Activated CD8-positive, alpha-beta T cell treated with anti-CD3 and anti-CD28 coated beads for 36 hours (primary cell): ENCODE measurements around the gene GPR162. TPM values are rescaled to one million over a fixed set of nuclear protein-coding genes. Genes with fewer than 3 reads are reported as not detected.

Experiments
- ATAC-seq: fragments of 200-7000 bp; cut with Tn5 transposase; one replicate; pipeline ENCODE4 v1.10.0; 2021; ENCODE audit warnings: mild to moderate bottlenecking, moderate library complexity
- CTCF ChIA-PET: fragments of 350-600 bp; sonication (Branson Sonifier 250); formaldehyde crosslinking; loops from one replicate; lab custom pipeline; 2021; ENCODE audit warnings: antibody characterized with exemption; lab: Charles Lee
- POLR2A ChIA-PET: fragments of 350-600 bp; sonication (Branson Sonifier 250); formaldehyde crosslinking; loops from one replicate; lab custom pipeline; 2021; ENCODE audit warnings: antibody characterized with exemption; lab: Charles Lee
- DNase-seq: peaks from one replicate; pipeline ENCODE4 v3.0.0-alpha.2; 2020
- H3K27ac Mint-ChIP-seq: one replicate; pipeline ENCODE4 v1.8.0; 2021; ENCODE audit warnings: mild to moderate bottlenecking, mixed read lengths
- H3K27me3 Mint-ChIP-seq: one replicate; pipeline ENCODE4 v1.8.0; 2021; ENCODE audit warnings: mixed read lengths
- H3K36me3 Mint-ChIP-seq: one replicate; pipeline ENCODE4 v1.8.0; 2021; ENCODE audit warnings: low read depth, mixed read lengths
- H3K4me1 Mint-ChIP-seq: one replicate; pipeline ENCODE4 v1.8.0; 2021; ENCODE audit warnings: low read depth, mixed read lengths
- H3K4me3 Mint-ChIP-seq: one replicate; pipeline ENCODE4 v1.8.0; 2021; ENCODE audit warnings: mild to moderate bottlenecking, moderate library complexity, mixed read lengths
- H3K9me3 Mint-ChIP-seq: one replicate; pipeline ENCODE4 v1.8.0; 2021; ENCODE audit warnings: mixed read lengths
- intact Hi-C: fragments of 100-400 bp; cut with micrococcal nuclease; formaldehyde crosslinking; loops from one replicate; pipeline ENCODE4 v1.10.0; 2022
- total RNA-seq, 2 experiments: library from RNA; stranded (reverse); gene quantifications; one replicate each; pipeline ENCODE4 v1.2.3, GENCODE V29; 2021
- TF ChIP-seq, protein P1 (sequence below): fragments of 200-600 bp; IDR thresholded peaks from one replicate; pipeline ENCODE4 v1.8.0; 2022; ENCODE audit warnings: antibody characterized with exemption, mild to moderate bottlenecking

The GPR162 gene
- total RNA-seq, 2 experiments from 2014 or later, result 2.0 to 2.1 TPM

DNA sequence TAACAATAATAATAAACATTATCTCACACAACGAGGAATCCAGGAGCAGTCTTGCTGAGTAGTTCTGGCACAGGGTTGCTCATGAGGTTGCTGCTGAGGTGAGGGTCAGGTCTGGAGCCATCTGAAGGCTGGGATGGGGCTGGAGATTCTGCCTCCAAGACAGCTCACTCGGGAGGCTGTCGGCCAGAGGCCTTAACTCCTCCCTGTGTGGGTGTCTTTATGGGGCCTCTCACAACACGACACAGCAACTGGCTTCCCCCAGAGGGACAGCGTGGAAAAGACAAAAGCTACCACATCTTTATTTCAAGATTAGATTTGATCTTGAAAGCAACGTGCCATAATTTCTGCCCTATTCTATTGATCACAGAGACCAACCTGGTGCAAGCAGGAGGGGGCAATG is 39.5 kb upstream of the GPR162 start:
- Mint-ChIP-seq H3K36me3 (peaks cover 20% of the 10 kb centered on the region), H3K4me1 (peaks cover 77% of the 10 kb centered on the region), H3K9me3 (no peaks in the 10 kb centered on the region), H3K4me3 (peak overlapping the region; percentile 62), H3K27ac (peak overlapping the region; percentile 12), H3K27me3 (no peaks in the 10 kb centered on the region)
- ChIA-PET CTCF (interaction anchor here (1.2 to 10.0 kb wide), 5 partner anchors 10 to 69 kb away, joined by 4 to 117 read pairs (median 14); partner anchors contain the start of genes CDCA3, COPS7A, MLF2 and PTMS), POLR2A (interaction anchor here (1.8 to 1.9 kb wide), 2 partner anchors 29 to 70 kb away, joined by 5 read pairs; partner anchors contain the start of genes MLF2 and USP5)
- TF ChIP-seq, protein P1, sequence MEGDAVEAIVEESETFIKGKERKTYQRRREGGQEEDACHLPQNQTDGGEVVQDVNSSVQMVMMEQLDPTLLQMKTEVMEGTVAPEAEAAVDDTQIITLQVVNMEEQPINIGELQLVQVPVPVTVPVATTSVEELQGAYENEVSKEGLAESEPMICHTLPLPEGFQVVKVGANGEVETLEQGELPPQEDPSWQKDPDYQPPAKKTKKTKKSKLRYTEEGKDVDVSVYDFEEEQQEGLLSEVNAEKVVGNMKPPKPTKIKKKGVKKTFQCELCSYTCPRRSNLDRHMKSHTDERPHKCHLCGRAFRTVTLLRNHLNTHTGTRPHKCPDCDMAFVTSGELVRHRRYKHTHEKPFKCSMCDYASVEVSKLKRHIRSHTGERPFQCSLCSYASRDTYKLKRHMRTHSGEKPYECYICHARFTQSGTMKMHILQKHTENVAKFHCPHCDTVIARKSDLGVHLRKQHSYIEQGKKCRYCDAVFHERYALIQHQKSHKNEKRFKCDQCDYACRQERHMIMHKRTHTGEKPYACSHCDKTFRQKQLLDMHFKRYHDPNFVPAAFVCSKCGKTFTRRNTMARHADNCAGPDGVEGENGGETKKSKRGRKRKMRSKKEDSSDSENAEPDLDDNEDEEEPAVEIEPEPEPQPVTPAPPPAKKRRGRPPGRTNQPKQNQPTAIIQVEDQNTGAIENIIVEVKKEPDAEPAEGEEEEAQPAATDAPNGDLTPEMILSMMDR, result no peak
- DNase-seq (no peak), ATAC-seq (no peak)
- intact Hi-C loops, result loop anchor here (5.0 kb wide), 1 partner anchor 45 kb away; the partner anchor contains the start of gene P3H3

DNA sequence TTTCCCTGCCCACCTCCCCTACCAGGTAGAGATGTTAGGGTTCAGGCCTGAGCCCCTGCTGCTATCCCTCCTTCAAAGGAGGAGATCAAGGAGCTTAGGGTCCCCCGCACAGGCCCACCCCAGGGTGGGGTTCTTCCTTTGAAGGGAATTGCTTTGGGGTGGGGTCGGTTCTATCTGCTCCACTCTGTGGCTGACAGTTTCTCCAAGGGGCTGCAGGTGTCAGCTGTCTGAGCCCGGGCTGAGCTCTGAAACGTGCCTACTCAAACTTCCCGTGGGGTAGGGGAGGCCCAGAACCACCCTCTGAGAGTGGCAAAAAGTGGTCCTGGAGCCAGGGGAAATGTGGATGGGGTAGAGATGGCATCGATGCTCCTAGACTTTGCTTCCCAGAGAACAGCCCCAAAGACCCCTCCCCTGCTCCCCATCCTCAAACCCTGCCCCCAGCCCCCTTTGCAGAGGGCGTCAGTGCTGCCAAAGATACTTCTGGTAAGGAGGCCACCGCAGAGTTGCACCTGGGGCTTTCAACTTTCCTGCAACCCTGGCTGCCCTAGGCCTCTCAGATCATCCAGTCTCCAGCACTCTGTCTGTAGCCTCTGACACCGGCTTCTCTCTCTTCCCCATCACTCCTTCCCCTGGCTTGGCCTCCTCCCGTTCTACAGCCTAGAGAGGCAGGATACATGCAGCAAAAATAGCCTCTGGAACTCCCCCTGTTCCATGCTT is 38.6 kb upstream of the GPR162 start:
- TF ChIP-seq, protein P1, result no peak
- no peak for ATAC-seq
- Mint-ChIP-seq H3K4me3 (peak overlapping the region; percentile 35), H3K4me1 (peaks cover 69% of the 10 kb centered on the region), H3K27ac (peak overlapping the region; percentile 55), H3K36me3 (peaks cover 11% of the 10 kb centered on the region), H3K9me3 (no peaks in the 10 kb centered on the region), H3K27me3 (no peaks in the 10 kb centered on the region)
- ChIA-PET POLR2A (interaction anchor here (1.9 kb wide), 1 partner anchor 69 kb away, joined by 5 read pairs; the partner anchor contains the start of gene USP5), CTCF (interaction anchor here (0.6 to 10.0 kb wide), 8 partner anchors 8 to 68 kb away, joined by 3 to 117 read pairs (median 4); partner anchors contain the start of genes CDCA3, COPS7A, MLF2 and PTMS)
- no peak for DNase-seq
- intact Hi-C loops, result loop anchor here (5.0 kb wide), 1 partner anchor 44 kb away; the partner anchor contains the start of gene P3H3

DNA sequence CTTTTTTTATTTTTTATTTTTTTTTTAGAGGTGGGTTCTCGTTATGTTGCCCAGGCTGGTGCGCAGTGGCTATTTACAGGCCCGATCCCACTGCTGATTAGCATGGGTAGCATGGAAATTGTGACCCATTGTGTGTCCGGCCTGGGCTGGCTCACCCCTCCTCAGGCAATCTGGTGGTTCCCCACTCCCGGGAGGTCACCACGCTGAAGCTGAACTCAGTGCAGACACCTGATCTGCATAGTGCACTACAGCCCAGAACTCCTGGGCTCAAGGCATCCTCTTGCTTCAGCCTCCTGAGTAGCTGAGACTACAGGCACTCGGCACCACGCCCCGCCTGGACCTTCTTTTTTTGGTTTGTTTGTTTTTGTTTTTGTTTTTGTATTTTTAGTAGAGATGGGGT is 37.8 kb upstream of the GPR162 start:
- H3K4me1 Mint-ChIP-seq, result peaks cover 69% of the 10 kb centered on the region
- no peak for ATAC-seq

DNA sequence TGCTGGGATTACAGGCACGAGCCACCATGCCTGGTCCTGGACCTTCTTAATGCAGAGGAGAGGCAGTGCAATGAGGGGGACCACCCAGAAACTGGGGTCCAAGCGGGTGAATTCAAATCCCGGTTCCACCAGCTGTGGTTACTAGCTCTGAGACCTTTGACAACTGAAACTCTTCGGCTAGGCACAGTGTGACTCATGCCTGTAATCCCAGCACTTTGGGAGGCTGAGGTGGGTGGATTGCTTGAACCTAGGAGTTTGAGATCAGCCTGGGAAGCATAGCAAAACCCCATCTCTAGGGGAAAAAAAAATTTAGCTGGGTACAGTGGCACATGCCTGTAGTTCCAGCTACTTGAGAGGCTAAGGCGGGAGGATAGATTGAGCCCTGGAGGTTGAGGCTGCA is 37.3 kb upstream of the GPR162 start:
- ChIA-PET CTCF (interaction anchor here (1.0 to 10.0 kb wide), 5 partner anchors 9 to 87 kb away, joined by 3 to 117 read pairs (median 4); partner anchors contain the start of genes MLF2 and PTMS), POLR2A (interaction anchor here (1.1 kb wide), 1 partner anchor 18 kb away, joined by 3 read pairs; no protein-coding TSS in a partner anchor)
- no peak overlapping the region for H3K27ac Mint-ChIP-seq
- DNase-seq, result no peak
- H3K36me3 Mint-ChIP-seq, result peaks cover 1% of the 10 kb centered on the region
- intact Hi-C loops, result loop anchor here (5.0 kb wide), 1 partner anchor 43 kb away; the partner anchor contains the start of gene P3H3
- no peaks in the 10 kb centered on the region for H3K27me3 Mint-ChIP-seq
- no peak overlapping the region for H3K4me3 Mint-ChIP-seq
- H3K9me3 Mint-ChIP-seq, result no peaks in the 10 kb centered on the region
- ATAC-seq, result no peak
- peaks cover 69% of the 10 kb centered on the region for H3K4me1 Mint-ChIP-seq
- TF ChIP-seq, protein P1, result no peak

More for the DNA sequence above, 37.8 kb upstream of the GPR162 start:
- no peaks in the 10 kb centered on the region for H3K27me3 Mint-ChIP-seq
- ChIA-PET CTCF (interaction anchor here (0.9 to 10.0 kb wide), 5 partner anchors 9 to 88 kb away, joined by 3 to 117 read pairs (median 4); partner anchors contain the start of genes MLF2 and PTMS), POLR2A (no interaction called here)
- no peak for DNase-seq
- TF ChIP-seq, protein P1, result no peak
- H3K9me3 Mint-ChIP-seq, result no peaks in the 10 kb centered on the region
- no peak overlapping the region for H3K27ac Mint-ChIP-seq
- H3K4me3 Mint-ChIP-seq, result peak overlapping the region; percentile 31
- H3K36me3 Mint-ChIP-seq, result peaks cover 3% of the 10 kb centered on the region
- intact Hi-C loops, result loop anchor here (5.0 kb wide), 1 partner anchor 43 kb away; the partner anchor contains the start of gene P3H3
